GM18951 (cell line): ENCODE results near the gene PPHLN1.
"Not testable (repeated sequence)": the region's sequence is repeated elsewhere in the genome, so short reads cannot be mapped to it uniquely, and the experiment has no call there.

Experiments used
- POLR2A ChIP-seq: IDR thresholded peaks from 4 replicates; pipeline ENCODE4 v1.6.1; 2011; ENCODE audit warnings: mild to moderate bottlenecking; ENCODE audit not compliant: insufficient read length, insufficient read depth; ENCODE audit errors: extremely low read depth
- in situ Hi-C: fragments of 300-500 bp; cut with MboI; formaldehyde crosslinking; loops from one replicate; pipeline ENCODE4 v1.12.0; 2022; ENCODE audit warnings: low sequenced_read_pairs, mixed read lengths, inconsistent platforms; ENCODE audit not compliant: unreplicated experiment

The PPHLN1 gene

DNA sequence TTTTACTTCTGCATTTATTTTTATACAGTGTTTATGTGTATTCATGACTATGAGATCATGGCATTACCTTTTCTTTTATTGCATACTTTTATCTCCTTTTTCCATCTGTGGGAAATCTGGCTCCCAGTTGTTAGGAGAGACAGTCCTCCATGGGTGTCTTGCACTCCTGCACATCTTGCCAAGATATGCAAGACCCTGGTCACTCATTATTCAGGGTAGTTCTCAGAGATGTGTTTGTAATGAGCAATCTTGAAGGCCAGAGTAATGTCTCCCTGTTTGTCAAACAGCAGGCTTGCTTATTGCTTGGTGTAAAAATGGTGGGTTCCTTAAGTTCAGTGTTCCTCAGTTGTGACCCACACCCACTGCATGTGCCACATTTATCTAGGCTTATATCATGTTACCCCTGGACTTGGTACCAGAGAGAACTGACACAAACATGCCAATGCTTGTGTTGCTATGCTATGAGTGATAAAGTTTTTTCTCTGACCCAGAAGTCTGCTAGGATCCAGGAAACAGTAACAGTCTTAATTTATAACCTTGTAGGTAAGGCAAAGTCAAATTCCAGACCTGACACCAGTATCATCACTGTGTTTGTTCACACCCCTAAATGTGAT lies 36.8 kb downstream of the PPHLN1 start:
- in situ Hi-C loops = no loop called here
- no peak for TF ChIP-seq POLR2A

DNA sequence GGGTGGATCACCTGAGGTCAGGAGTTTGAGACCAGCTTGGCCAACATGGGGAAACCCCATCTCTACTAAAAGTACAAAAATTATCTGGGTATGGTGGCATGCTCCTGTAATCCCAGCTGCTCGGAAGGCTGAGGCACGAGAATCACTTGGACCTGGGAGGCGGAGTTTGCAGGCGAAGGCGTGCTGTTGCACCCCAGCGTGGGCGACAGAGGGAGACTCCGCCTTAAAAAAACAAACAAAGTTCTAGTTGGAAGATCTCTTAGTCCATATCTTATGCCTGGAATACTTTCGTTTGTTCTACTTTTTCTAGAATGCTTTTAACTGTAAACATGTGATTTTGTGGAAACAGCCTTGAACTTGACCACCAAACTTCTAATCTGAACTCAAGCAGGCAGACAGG lies 38.7 kb downstream of the PPHLN1 start:
- no peak for TF ChIP-seq POLR2A
- in situ Hi-C loops = no loop called here

DNA sequence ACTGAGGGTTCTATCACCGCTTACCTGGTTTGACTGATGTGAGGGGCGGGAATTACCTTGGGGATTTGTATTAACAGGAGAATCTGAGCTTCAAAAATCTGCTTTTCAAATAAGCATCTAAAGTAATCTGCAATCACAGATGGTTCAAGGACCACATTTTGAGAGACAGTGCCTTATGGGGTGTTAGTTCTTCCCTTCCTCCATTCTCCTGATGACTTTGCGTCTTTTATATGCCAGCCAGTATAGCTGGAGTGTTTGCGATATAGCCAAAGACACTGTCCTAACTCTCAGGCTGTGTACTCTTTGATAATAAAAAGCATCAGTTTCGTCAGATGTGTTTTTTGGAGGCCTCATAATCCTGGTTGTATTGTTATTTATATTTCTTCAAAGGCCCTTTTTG lies 39.5 kb downstream of the PPHLN1 start:
- in situ Hi-C loops = no loop called here
- TF ChIP-seq POLR2A = no peak

DNA sequence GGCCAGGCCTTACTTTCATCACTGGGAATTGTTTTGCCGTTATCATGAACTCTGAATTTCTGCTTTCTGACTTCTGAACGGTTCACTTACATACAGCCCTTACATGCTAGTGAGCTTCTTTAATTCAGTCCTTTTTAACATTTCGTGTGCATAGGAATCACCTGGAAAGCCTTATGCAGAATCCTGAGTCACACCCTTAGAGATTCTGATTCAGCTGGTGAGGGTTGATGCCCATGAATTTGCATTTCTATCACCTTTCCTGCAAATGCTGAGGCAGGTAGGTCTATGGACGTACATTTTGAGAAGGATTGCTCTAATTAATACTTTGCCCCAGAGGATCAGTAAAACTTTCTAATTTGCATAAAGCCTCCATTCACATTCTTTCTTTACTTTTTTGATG lies 44.0 kb downstream of the PPHLN1 start:
- no peak for TF ChIP-seq POLR2A
- in situ Hi-C loops = no loop called here

DNA sequence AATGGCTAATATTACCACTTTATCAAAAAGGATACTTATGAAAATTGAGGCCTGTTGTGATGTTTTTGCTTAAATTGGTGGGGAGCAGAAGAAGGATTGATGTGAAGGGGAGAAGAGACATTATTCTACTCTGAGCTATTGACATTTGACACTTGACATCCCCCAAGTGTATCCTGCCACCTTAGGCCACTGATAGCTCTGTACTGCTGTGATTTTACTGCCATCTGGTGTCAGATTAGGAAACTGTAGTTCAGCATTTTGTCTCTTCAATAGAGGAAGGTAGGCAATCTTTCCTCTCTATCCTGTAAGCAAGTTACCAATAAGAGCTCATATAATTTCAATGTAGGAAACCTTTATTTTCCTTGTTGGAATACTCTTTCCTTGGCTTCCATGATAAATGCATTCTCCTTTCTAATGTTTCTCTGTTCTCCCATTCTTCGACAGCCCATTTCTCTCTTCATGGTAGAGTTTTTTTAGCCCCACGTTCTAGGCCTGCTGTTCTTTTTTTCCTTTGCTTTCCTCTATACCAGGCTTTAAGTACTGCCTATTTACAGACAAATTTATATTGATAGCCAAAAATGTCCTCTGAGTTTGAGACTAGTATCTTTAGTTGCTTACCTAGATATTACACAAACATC lies 46.3 kb downstream of the PPHLN1 start:
- in situ Hi-C loops = no loop called here
- no peak for TF ChIP-seq POLR2A

DNA sequence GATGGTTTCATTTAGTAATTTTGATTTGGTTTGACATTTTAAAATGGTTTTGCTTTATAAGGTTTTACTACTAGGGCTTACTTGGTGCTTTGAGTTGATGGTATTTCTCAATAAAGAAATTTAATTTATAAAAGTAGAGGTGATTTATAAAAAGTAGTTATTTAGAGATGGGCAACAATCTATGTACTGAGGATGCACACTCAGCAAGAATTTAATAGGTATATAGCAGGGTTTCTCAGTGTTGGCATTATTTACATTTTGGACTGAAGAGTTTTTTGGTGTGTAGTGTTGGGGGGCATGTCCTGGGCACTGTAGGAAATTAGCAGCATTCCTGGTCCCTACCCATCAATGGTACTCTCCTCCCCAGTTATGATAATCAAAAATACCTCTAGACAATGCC lies 47.7 kb downstream of the PPHLN1 start:
- in situ Hi-C loops = no loop called here
- no peak for TF ChIP-seq POLR2A

DNA sequence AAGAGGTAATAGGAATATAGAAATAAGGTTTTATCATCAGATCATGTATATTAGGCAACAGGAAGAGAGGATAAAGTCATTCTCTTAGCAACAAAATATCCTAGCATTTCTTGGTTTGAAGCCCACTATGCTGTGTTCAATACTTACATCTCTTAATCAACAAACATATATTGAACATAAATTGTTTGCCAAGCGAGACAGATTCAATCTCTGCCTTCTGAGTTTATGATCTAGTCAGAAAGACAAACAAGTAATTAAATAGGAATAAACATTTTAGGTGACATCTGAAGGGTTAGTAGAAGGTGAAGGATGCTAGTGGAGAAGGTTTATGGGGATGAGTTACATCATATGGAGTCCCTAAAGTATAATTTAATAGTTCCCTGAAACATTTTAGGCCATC lies 54.8 kb downstream of the PPHLN1 start:
- in situ Hi-C loops = no loop called here
- TF ChIP-seq POLR2A = no peak

DNA sequence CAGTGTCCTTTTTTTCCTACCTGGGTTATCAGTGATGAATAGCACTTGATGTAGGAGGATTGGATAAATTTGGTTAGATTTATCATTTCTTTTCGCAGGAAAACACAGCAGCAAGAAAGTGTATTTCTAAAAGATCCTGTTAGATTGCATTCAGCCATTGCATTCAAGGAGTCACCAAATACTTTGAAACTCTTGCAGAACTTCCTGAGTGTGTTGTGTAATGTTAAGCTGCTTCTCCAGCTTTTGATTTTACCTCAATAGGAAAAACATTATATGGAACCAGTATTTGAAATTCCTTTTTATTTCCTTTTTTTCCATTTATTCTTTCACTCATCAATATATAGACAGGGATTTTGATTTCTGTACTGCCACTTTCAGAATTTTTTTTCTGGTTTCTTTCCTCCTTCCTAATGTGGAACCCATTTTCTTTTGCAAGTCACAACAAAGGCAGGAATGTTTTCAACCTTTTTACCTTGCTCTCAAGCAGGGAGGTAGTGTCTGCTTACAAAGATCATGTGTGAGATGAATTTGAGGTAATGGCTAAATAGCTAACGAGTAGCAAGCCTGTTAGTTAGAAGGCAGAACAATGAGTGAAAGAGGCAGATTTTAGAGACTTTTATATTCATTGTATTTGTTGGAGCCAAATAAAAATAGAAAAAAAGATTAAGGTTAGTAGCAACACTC lies 56.2 kb downstream of the PPHLN1 start:
- in situ Hi-C loops = no loop called here
- TF ChIP-seq POLR2A = no peak

DNA sequence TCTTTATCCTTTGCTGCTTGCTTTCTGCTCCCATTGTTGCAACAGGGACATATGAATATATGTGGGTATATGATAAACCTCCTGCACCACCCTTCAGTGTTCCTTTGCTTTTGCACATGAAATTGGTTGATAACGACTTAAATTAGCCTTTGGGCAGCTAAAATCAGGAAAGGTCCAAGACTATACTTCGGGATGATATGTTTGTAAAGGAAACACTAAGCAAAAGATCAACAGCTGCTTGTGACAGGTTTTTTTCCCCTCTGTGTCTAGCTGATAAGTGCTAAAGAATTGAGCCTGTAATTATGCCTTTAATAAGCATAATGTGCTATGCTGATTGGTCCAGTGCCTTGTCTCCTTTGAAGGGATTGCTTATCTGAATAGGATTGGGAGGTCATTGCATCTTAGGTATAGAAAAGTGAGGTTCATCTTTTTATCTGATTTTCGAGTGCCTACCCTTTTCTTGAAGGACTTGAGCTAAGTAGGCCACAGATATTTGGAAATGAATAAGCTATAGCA lies 59.4 kb downstream of the PPHLN1 start:
- TF ChIP-seq POLR2A = no peak
- in situ Hi-C loops = no loop called here

DNA sequence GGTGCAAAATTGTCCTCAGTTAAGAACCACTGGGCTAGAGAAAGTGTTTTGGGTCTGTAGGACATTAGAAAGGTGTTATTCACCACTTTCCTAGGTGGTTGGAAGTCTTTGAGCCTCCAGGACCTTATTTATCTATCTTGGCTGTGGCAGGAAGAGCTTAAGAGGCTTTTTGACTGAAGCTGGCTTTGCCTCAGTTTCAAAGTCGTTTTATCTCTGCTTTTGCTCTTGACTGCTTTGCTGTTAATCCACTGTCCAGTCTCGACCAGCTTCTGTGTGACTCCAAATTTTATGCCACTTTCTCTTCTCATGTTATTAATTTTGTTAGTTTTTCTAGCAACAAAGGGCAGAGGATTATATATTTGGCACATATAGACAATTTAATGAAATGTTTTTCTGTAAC lies 60.3 kb downstream of the PPHLN1 start:
- no peak for TF ChIP-seq POLR2A
- in situ Hi-C loops = no loop called here

DNA sequence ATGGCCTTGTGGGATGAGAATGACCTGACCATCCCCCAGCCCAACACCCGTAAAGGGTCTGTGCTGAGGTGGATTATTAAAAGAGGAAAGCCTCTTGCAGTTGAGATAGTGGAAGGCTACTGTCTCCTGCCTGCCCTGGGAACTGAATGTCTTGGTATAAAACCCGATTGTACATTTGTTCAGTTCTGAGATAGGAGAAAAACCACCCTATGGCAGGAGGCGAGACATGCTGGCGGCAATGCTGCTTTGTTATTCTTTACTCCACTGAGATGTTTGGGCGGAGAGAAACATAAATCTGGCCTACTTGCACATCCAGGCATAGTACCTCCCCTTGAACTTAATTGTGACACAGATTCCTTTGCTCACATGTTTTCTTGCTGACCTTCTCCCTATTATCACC lies 62.1 kb downstream of the PPHLN1 start:
- in situ Hi-C loops = not testable (repeated sequence)

DNA sequence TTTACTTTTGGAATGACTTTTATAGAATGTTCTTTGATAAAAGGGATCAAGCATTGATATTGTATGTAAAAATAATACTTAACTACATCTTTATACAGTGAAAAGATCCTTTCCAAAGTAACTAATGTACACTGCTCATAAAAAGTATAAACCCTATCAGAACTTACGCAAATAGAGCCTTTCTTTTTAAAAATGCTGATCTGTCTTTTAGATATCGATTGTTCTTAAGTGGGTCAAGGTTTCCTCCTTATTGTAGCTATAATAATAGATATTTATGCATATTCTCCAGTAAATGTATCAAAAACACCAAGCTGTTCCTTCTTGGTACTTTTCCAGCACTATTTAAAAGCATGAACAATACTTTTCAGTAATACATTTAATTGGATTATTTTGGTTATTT lies 68.5 kb downstream of the PPHLN1 start:
- no peak for TF ChIP-seq POLR2A
- in situ Hi-C loops = no loop called here

DNA sequence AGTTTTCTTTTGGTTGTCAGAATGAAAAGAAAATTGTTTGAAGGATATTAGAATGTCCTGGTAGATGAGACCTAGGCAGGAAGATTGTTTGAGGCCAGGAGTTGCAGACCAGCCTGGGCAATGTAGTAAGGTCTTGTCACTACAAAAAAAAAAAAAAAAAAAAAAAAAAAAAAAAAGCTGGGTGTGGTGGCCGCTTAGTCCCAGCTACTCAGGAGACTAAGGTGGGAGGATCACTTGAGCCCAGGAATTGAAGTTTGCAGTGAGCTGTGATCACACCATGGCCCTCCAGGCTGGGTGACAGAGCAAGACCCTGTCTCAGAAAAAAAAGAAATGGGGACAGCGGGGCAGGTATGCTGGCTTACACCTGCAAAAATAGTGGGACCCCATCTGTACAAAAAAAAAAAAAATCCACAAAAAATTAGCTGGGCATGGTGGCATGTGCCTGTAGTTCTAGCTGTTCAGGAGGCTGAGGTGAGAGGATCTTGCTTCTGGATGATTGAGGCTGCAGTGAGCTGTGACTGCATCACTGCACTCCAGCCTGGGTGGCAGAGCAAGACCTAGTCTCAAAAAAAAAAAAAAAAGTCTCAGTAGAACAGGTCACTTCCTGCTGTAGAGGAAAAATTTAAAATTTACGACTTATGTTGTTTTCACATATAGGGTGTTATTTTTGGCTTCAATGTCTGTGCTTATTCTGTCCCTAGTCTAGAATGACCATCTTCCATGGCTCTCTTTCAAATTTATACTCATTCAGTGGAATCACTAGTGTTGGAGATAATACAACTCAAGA lies 70.7 kb downstream of the PPHLN1 start:
- TF ChIP-seq POLR2A = no peak
- in situ Hi-C loops = no loop called here
